M059J (cell line): ENCODE results near the gene GEN1. TPM values are rescaled to one million over a fixed set of nuclear protein-coding genes. Genes with fewer than 3 reads are reported as not detected.

Experiments
- DNase-seq: peaks from one replicate; pipeline ENCODE4 v3.0.0-alpha.2; 2012; ENCODE audit warnings: low read depth
- total RNA-seq: library from RNA; depleted of rRNA; stranded (reverse); fragments of >200 nt; shearing (Covaris generic); gene quantifications from 2 replicates; pipeline ENCODE4 v1.2.3, GENCODE V29; 2014; rRNA removed

Gene GEN1
- total RNA-seq, result 7.1 and 11.3 TPM in 2 replicates

- DNase-seq, result peak; percentile 88
Measured at GRCh38 chr2:17753803-17754663, at the start of gene GEN1, which contains the start of gene SMC6. GEN1 (plus strand) TSS chr2:17754138; CDS start chr2:17759944, 5,806 bp downstream. SMC6 (minus strand) TSS chr2:17753810; CDS start chr2:17745946, 7,864 bp downstream.

GRCh38 chr2:17706845-17707244 is 47.1 kb upstream of the GEN1 start:
- no peak for DNase-seq

GRCh38 chr2:17708501-17708900 is 45.4 kb upstream of the GEN1 start:
- DNase-seq, result no peak

- DNase-seq, result no peak
Measured at GRCh38 chr2:17709897-17710296, 44.0 kb upstream of the GEN1 start.

- DNase-seq, result no peak
Measured at GRCh38 chr2:17710547-17711248, 43.2 kb upstream of the GEN1 start.

DNA sequence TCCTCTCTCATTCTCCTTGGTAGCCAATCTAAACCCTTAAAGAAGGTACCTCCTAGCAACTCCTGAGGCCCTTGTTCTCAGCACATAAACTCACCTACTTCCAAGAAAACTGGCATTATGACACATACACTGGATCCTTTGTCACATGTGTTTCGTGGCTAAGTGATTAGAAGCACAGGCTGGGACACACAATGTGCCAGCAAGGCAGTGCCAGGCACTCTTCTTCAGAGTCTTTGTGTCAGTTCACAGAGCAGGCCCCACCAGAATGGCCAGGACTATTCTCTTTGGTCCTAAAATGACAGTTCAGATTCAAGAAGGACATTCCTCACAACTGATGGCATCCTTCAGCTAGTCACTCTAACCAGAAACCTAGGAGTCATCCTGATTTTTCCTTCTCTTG is 40.6 kb upstream of the GEN1 start:
- DNase-seq, result no peak

DNA sequence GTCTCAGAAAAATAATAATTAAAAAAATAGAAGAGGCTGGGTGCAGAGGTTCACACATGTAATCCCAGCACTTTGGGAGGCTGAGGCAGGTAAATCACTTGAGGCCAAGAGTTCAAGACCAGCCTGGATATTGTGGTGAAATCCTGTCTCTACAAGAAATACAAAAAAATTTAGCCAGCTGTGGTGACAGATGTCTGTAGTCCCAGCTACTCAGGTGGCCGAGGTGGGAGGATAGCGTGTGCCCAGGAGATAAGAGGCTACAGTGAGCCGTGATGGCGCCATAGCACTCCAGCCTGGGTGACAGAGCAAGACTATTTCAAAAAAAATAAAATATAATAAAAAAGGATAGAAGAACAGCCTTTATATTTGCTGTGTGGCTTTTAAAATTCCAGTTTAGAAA is 36.3 kb upstream of the GEN1 start:
- no peak for DNase-seq

DNA sequence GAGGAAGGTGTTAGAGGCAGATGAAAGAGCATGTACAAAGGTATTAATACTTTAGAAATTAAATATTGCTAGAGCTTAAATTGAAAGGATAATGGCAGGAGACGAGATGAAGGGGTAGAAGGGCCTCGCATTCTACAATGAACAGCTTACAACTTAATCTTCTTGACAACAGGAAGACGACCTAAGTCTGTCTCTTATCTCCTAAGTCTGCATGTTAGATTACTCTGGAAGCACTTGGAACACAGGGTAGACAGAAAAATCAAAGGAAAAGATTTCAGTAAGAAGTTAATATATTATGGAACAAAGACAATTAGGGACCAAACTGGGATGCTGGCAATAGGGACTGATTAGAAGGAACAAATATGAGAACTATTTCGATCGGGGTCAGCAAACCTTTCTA is 35.2 kb upstream of the GEN1 start:
- DNase-seq, result no peak

GRCh38 chr2:17719562-17720371 is 34.2 kb upstream of the GEN1 start:
- no peak for DNase-seq

DNA sequence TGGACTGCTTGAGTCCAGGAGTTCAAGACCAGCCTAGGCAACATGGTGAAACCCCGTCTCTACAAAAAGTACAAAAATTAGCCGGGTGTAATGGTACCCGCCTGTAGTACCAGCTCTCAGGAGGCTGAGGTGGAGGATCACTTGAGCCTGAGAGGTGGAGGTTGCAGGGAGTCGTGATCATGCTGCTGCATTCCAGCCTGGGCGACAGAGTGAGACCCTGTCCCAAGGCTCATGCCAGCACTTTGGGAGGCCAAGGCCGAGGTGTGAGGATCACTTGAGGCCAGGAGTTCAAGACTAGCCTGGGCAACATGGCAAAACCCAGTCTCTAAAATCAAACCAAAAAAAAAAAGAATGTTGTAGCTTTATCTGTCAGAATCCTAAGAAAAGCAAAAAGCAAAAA is 25.7 kb upstream of the GEN1 start:
- DNase-seq, result no peak

- no peak for DNase-seq
Measured at GRCh38 chr2:17729880-17730279, 24.1 kb upstream of the GEN1 start.

GRCh38 chr2:17733599-17733998 is 20.3 kb upstream of the GEN1 start:
- DNase-seq, result no peak

DNA sequence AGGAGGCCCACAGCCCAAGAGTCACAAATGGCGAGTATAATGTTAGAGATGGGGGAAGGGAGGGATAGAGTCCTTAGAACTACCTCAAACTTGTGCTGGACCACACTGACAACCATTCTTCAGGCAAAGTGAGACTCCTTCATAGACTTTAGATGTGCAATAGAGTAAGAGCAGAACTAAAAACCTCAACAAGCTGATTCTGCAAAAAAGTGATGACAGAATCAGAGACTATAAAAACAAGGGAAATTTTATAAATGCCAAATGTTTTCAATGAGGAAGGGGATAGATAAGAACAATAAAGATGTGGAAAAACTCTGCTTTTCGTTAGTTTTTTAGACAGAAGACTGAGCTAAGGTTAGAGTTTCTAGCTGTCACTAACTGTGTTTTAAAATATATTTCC is 18.1 kb upstream of the GEN1 start:
- DNase-seq, result no peak

DNA sequence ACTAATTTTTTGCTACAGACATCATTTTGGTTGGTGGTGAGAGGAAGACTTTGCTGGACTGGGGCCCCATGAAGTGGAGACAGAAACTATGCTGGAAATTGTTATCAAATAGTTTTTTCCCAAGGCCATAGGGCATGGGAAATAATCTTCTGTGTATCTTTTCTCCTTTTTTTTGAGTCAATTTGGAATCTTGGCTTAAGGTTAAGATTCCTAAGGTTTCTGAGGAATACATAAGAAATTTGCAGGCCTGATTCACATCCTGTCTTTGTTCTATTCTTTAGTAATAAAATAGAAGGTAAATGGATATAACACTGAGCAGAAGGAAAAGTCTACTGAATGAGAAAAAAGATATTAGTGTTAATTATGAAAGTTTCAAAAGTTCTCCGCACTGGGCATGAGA is 16.9 kb upstream of the GEN1 start:
- peak; percentile 38 for DNase-seq

- DNase-seq, result no peak
Measured at GRCh38 chr2:17740203-17740602, 13.7 kb upstream of the GEN1 start.

DNA sequence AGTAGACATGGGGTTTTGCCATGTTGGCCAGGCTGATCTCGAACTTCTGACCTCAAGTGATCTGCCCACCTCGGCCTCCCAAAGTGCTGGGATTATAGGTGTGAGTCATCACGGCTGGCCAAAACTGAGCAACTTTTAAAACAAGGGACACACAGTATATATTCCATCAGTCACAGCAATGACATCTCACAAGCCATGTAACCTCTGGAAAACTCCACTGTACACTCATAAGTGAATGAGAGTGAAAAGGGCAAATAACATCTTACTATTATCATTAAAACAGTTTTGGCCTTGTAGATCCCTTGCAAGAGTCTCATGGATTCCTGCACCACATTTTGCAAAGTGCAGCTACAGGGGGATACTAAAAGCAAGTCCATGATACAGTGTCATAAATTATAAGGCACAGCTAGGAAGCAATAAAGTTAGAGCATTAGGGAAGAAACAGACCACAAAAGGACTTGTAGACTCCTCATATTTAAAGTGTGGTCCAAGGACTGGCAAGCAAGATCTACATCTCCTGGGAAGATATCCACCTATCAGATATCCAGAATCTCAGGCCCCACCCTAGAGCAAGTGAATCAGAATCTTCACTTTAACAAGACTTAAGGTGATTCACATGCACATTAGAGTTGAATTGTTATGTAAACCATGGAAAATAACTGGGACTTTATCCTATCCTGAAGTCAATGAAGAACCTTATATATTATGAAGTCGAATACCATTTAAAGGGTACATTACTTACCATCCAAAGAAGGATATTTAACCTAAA is 6.1 kb upstream of the GEN1 start:
- DNase-seq, result peak; percentile 86

DNA sequence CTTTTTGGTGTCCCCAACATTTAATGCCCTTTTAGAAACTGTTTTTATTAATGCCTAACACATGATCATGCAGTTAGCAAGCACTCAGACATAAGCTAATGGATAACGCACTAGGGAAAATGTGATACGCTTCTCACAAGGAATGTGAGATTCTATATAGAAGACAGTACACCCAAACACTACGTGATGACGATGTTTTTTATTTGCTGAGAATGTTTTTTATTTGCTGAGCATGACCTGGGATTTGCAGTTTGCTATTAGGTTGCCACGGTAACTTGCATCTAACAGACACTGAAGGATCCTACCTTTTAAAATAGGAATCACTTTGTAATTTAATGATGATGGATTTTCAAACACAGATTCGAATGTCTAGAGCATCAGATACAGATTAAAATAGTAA is 5.2 kb upstream of the GEN1 start:
- DNase-seq, result peak; percentile 18

DNA sequence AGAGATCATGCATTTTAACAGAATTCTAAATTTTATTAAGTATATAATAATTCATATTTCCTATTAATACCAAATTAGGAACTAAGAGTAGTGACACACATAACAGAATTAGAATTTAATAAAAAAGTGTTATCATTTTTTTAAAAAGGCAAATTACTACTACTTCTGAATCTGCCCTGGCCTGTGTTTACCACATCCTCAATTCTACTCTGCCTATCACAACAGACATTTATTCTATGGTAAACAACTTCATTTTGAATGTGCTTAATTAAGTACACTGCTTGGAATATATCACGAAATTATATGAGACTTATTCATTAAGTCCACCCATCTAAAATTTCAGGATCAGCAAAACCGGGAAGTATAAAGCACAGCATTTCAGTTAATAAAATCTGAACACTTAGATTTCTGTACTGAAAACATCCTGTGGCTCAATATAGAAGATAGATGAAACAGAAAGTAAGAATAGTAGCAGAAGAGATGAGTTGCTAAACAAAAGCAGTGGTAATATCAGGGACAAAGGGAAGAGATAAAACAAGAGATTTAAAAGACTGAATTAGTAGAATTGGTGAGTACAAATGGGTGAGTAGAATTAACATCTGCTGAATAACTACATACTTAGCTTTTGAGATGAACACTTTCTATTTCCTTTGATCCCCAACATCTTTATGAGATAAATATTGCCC is 4.0 kb upstream of the GEN1 start:
- DNase-seq, result no peak

- DNase-seq, result no peak
Measured at GRCh38 chr2:17752246-17752645, 1.7 kb upstream of the GEN1 start.

- peak; percentile 67 for DNase-seq
Measured at GRCh38 chr2:17752892-17753802, 791 bp upstream of the GEN1 start.
